ENCODE data around the gene VSIG10L2.

VSIG10L2 gene

DNA sequence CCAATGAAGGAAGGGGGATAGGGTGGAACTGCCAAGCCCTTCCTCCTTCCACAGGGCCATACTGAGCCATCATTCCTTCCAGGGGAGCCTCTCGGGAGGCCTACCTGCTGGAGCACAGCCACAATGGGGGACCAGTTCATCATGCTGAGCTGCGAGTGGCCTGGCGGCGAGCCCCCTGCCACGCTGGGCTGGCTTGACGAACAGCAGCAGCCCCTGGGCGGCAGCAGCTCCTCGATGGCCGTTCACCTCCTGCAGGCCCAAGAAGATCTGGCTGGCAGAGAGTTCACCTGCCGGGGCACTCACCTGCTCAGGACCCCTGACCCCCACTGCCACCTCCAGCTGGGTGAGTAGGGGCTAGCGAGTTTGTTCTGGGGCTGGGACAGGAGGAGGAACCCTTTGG is 5.9 kb downstream of the VSIG10L2 start:
- TF ChIP-seq TAF1 (IDR thresholded peaks at IDR 0.05; ENCODE audit: low read depth) (no peak), FOXM1 (IDR thresholded peaks at IDR 0.05; ENCODE audit: borderline replicate concordance, low read depth) (no peak), USF1 (IDR thresholded peaks at IDR 0.05) (no peak), EP300 (IDR thresholded peaks at IDR 0.05; ENCODE audit: borderline replicate concordance) (no peak), CEBPB (IDR thresholded peaks at IDR 0.05) (no peak), CREB1 (IDR thresholded peaks at IDR 0.05; ENCODE audit: low read depth) (no peak), RAD21 (IDR thresholded peaks at IDR 0.05; ENCODE audit: low read depth) (no peak), REST (IDR thresholded peaks at IDR 0.05; ENCODE audit: low read depth) (no peak), ZBTB7A (IDR thresholded peaks at IDR 0.05; ENCODE audit: low read depth) (no peak), EGR1 (IDR thresholded peaks at IDR 0.05) (no peak), TCF12 (IDR thresholded peaks at IDR 0.05; ENCODE audit: low read depth) (no peak)
- TF ChIP-seq, protein P1, sequence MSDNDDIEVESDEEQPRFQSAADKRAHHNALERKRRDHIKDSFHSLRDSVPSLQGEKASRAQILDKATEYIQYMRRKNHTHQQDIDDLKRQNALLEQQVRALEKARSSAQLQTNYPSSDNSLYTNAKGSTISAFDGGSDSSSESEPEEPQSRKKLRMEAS (IDR thresholded peaks at IDR 0.05): no peak

- TF ChIP-seq TCF12 (IDR thresholded peaks at IDR 0.05; ENCODE audit: low read depth) (no peak), EP300 (IDR thresholded peaks at IDR 0.05; ENCODE audit: borderline replicate concordance) (no peak), RAD21 (IDR thresholded peaks at IDR 0.05; ENCODE audit: low read depth) (no peak), CREB1 (IDR thresholded peaks at IDR 0.05; ENCODE audit: low read depth) (no peak), FOXM1 (IDR thresholded peaks at IDR 0.05; ENCODE audit: borderline replicate concordance, low read depth) (no peak), EGR1 (IDR thresholded peaks at IDR 0.05) (no peak), NFIC (IDR thresholded peaks at IDR 0.05) (no peak), REST (IDR thresholded peaks at IDR 0.05; ENCODE audit: low read depth) (no peak), ZBTB7A (IDR thresholded peaks at IDR 0.05; ENCODE audit: low read depth) (no peak), TEAD4 (IDR thresholded peaks at IDR 0.05) (no peak), TAF1 (IDR thresholded peaks at IDR 0.05; ENCODE audit: low read depth) (no peak), YY1 (IDR thresholded peaks at IDR 0.05; ENCODE audit: low read depth) (no peak), USF1 (IDR thresholded peaks at IDR 0.05) (no peak), CEBPB (IDR thresholded peaks at IDR 0.05) (no peak)
- TF ChIP-seq, protein P1 (IDR thresholded peaks at IDR 0.05): no peak
Measured at GRCh38 chr11:125952559-125952958, 6.7 kb downstream of the VSIG10L2 start.

GRCh38 chr11:125952973-125953372 is 7.1 kb downstream of the VSIG10L2 start:
- TF ChIP-seq NFIC (IDR thresholded peaks at IDR 0.05) (peak; percentile 49), REST (IDR thresholded peaks at IDR 0.05; ENCODE audit: low read depth) (no peak), CEBPB (IDR thresholded peaks at IDR 0.05) (no peak)

- TF ChIP-seq FOXM1 (IDR thresholded peaks at IDR 0.05; ENCODE audit: borderline replicate concordance, low read depth) (no peak), REST (IDR thresholded peaks at IDR 0.05; ENCODE audit: low read depth) (no peak), TAF1 (IDR thresholded peaks at IDR 0.05; ENCODE audit: low read depth) (no peak), CREB1 (IDR thresholded peaks at IDR 0.05; ENCODE audit: low read depth) (no peak), EGR1 (IDR thresholded peaks at IDR 0.05) (no peak), RAD21 (IDR thresholded peaks at IDR 0.05; ENCODE audit: low read depth) (no peak), EP300 (IDR thresholded peaks at IDR 0.05; ENCODE audit: borderline replicate concordance) (no peak), ZBTB7A (IDR thresholded peaks at IDR 0.05; ENCODE audit: low read depth) (no peak), TCF12 (IDR thresholded peaks at IDR 0.05; ENCODE audit: low read depth) (no peak), CEBPB (IDR thresholded peaks at IDR 0.05) (no peak), USF1 (IDR thresholded peaks at IDR 0.05) (no peak), YY1 (IDR thresholded peaks at IDR 0.05; ENCODE audit: low read depth) (no peak), NFIC (IDR thresholded peaks at IDR 0.05) (no peak), TEAD4 (IDR thresholded peaks at IDR 0.05) (no peak)
- TF ChIP-seq, protein P1 (IDR thresholded peaks at IDR 0.05): no peak
Measured at GRCh38 chr11:125953401-125953935, 7.6 kb downstream of the VSIG10L2 start.
